Thyroid gland (tissue), 4 donors: ENCODE data around the gene MIS12. TPM values are rescaled to one million over a fixed set of nuclear protein-coding genes. Genes with fewer than 3 reads are reported as not detected.

Experiments used
- DNase-seq, 2 donors: peaks; one replicate each; pipeline ENCODE4 v3.0.0-alpha.2; 2019
- H3K27ac ChIP-seq, 3 donors: fragments of 200-600 bp; sonication (generic); 1 replicate in 2 of 3; 2 replicates in 1 of 3; pipeline ENCODE4 v1.5.1; 2016 to 2019; ENCODE audit warnings: mild to moderate bottlenecking in 1 of 3, moderate library complexity in 1 of 3
- H3K27me3 ChIP-seq: fragments of 200-600 bp; sonication (generic); one replicate; pipeline ENCODE4 v1.5.1; 2019
- H3K36me3 ChIP-seq, 2 donors: fragments of 200-600 bp; sonication (generic); one replicate each; pipeline ENCODE4 v1.5.1; 2016 to 2019
- H3K4me1 ChIP-seq, 2 donors: fragments of 200-600 bp; sonication (generic); one replicate each; pipeline ENCODE4 v1.5.1; 2017 to 2019
- H3K4me3 ChIP-seq, 3 donors: fragments of 200-600 bp; sonication (generic); replicated peaks in 1 of 3; 1 replicate in 2 of 3; 2 replicates in 1 of 3; pipeline ENCODE4 v1.5.1; 2016; ENCODE audit warnings: mild to moderate bottlenecking in 1 of 3
- H3K9me3 ChIP-seq: fragments of 200-600 bp; sonication (generic); one replicate; pipeline ENCODE4 v1.5.1; 2017
- POLR2A ChIP-seq, 2 donors: fragments of 450-650 bp; IDR thresholded peaks; one replicate each; pipeline ENCODE4 v1.6.1; 2017; ENCODE audit warnings: antibody characterized with exemption in 2 of 2, mild to moderate bottlenecking in 2 of 2, moderate library complexity in 1 of 2
- WGBS, 2 donors: methylation state at CpG; one replicate each; pipeline ENCODE4 v1.1.5; 2017; 5-methylcytosine and 5-hydroxymethylcytosine counted together
- intact Hi-C: fragments of 100-400 bp; cut with DNase I; formaldehyde crosslinking; loops from one replicate; pipeline ENCODE4 v1.15.1; 2023
- total RNA-seq, 4 donors: library from RNA; depleted of rRNA; stranded (reverse); fragments of >200 nt; gene quantifications; one replicate each; pipeline ENCODE4 v1.2.3, GENCODE V29; 2016
- TF ChIP-seq, protein P1 (sequence below), 6 experiments: fragments of 200-600 bp in 3 of 6; fragments of 450-650 bp in 3 of 6; sonication (generic) in 3 of 6; IDR thresholded peaks; one replicate each; pipeline ENCODE4 v1.5.1; 2016 to 2019; ENCODE audit warnings: antibody characterized with exemption in 6 of 6, mild to moderate bottlenecking in 2 of 6, inconsistent platforms in 1 of 6, moderate library complexity in 1 of 6

The MIS12 gene
- total RNA-seq, 4 donors from 2014 or later: 25.7 to 34.5 (median 29.2) TPM

DNA sequence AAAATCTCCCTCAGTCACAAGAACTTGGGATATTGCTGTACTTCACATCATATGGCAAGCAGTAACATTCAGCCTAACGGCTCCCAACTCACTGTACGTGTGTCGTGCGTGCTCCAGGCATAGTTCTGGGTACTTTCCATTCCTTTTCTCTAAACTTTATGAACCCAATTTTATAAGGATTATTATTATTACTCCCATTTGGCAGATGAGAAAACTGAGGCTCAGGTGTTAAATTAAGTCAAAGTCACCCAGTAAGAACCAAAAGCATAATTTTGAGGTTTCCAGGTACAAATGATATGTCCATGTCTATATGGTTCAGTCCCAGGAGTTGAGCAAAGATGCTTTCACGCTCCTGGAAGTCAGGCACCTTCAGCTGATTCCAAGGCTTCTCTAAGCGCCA lies 42.6 kb upstream of the MIS12 start:
- H3K36me3 ChIP-seq: peaks cover 0 to 31% of the 10 kb centered on the region in 2 donors
- H3K9me3 ChIP-seq: no peaks in the 10 kb centered on the region
- H3K27me3 ChIP-seq: no peaks in the 10 kb centered on the region
- DNase-seq: no peak
- intact Hi-C loops: no loop called here
- no peak overlapping the region for H3K4me3 ChIP-seq
- TF ChIP-seq, protein P1, sequence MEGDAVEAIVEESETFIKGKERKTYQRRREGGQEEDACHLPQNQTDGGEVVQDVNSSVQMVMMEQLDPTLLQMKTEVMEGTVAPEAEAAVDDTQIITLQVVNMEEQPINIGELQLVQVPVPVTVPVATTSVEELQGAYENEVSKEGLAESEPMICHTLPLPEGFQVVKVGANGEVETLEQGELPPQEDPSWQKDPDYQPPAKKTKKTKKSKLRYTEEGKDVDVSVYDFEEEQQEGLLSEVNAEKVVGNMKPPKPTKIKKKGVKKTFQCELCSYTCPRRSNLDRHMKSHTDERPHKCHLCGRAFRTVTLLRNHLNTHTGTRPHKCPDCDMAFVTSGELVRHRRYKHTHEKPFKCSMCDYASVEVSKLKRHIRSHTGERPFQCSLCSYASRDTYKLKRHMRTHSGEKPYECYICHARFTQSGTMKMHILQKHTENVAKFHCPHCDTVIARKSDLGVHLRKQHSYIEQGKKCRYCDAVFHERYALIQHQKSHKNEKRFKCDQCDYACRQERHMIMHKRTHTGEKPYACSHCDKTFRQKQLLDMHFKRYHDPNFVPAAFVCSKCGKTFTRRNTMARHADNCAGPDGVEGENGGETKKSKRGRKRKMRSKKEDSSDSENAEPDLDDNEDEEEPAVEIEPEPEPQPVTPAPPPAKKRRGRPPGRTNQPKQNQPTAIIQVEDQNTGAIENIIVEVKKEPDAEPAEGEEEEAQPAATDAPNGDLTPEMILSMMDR (IDR thresholded peaks at IDR 0.05): no peak
- no peak for TF ChIP-seq POLR2A (IDR thresholded peaks at IDR 0.05)
- 94 to 97% methylated on average over 6 of the region's 6 CpGs for WGBS, 2 donors
- H3K4me1 ChIP-seq: peaks cover 0 to 3% of the 10 kb centered on the region in 2 donors
- no peak overlapping the region for H3K27ac ChIP-seq

DNA sequence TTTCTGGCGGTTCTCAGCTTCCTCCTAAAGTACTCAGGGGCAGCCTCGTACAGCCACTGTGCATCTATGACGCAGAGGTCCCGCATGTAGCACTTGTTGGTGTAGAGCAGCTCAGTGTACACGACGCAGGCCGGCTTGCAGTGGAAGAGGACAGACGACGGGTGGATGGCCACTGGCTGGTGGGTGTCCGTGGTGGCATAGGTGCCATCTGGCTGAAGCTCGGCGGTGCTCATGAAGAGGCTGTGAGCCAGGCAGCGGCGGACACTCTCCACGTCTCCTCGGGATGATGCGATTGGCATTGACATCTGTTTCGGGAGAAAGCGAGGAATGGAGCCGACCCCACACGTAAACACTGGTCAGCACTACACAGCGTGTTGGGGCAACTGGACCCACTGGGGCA lies 42.2 kb upstream of the MIS12 start:
- H3K27me3 ChIP-seq: no peaks in the 10 kb centered on the region

DNA sequence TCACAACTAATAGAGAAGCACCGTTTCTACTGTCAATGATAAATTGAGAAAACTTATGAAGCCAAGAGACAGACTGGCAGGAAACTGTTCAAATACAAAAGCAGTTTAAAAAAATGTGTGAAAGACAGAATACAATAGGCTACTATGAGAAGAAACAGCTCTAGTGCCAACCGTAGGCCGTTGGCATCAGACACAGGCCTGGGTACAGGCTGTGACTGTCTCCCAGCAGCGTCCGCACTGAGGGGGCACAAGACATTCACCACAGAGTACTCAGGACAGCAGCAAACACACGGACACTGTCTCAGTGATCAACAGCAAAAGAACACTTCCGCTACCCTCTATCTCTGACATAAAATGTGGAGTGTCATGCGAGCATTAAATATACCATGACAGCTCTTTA lies 39.6 kb upstream of the MIS12 start:
- no peak overlapping the region for H3K4me3 ChIP-seq
- no peak for TF ChIP-seq POLR2A (IDR thresholded peaks at IDR 0.05)
- TF ChIP-seq, protein P1 (IDR thresholded peaks at IDR 0.05): no peak
- WGBS, 2 donors: 90 to 95% methylated on average over 8 of the region's 8 CpGs
- no peak for DNase-seq
- no peak overlapping the region for H3K27ac ChIP-seq
- H3K4me1 ChIP-seq: no peaks in the 10 kb centered on the region
- intact Hi-C loops: no loop called here
- peaks cover 6 to 43% of the 10 kb centered on the region in 2 donors for H3K36me3 ChIP-seq
- no peaks in the 10 kb centered on the region for H3K27me3 ChIP-seq
- no peaks in the 10 kb centered on the region for H3K9me3 ChIP-seq

More for the DNA sequence above, 42.2 kb upstream of the MIS12 start:
- 93 to 95% methylated on average over 22 of the region's 22 CpGs for WGBS, 2 donors
- Histone ChIP-seq H3K4me1 (peaks cover 0 to 3% of the 10 kb centered on the region in 2 donors), H3K27ac (no peak overlapping the region), H3K9me3 (no peaks in the 10 kb centered on the region), H3K36me3 (peaks cover 0 to 31% of the 10 kb centered on the region in 2 donors), H3K4me3 (no peak overlapping the region)
- DNase-seq: no peak
- intact Hi-C loops: no loop called here
- TF ChIP-seq, protein P1 (IDR thresholded peaks at IDR 0.05): no peak
- TF ChIP-seq POLR2A (IDR thresholded peaks at IDR 0.05): no peak

DNA sequence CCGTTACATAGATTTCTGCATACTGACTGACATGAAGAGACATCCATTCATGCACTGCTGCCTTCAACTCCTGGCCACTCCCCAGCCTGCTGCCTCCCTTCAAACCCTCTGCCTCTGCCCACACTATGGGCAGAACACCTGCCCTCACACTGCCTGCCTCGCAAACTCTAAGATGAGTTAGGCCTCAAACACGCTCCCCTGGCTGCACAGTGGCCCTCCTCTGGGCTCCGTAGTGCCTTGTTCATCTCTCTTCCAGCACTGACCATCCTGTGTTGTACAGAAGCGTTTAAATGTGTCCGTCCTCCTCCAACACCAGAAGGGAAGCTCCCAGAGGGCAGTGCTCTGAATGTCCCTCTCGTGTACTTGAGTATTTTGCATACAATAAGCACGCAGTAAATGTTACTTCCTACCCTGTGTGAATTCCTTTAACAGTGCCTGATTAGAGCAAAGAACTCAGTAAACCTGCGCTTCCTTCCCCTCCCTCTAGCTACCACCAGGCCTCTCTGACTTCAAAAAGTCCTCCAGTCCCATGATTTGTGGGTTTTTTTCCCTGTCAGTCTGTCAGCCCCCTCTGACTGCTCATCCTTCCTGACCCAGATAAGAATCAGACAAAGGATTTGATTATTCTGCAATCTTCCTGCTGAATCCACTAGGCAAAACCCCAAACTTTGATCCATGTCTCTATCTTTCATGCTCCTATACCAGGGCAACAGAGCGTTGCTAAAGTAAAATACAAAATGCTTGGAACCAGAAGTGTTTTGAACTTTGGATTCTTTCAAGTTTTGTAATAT lies 21.5 kb upstream of the MIS12 start:
- Histone ChIP-seq H3K27me3 (no peaks in the 10 kb centered on the region), H3K4me1 (peaks cover 12 to 21% of the 10 kb centered on the region in 2 donors), H3K36me3 (peaks cover 11 to 22% of the 10 kb centered on the region in 2 donors), H3K9me3 (no peaks in the 10 kb centered on the region), H3K4me3 (no peak overlapping the region), H3K27ac (no peak overlapping the region)
- no peak for TF ChIP-seq POLR2A (IDR thresholded peaks at IDR 0.05)
- TF ChIP-seq, protein P1 (IDR thresholded peaks at IDR 0.05): no peak
- intact Hi-C loops: no loop called here
- DNase-seq: no peak
- 89 to 90% methylated on average over 10 of the region's 10 CpGs for WGBS, 2 donors

DNA sequence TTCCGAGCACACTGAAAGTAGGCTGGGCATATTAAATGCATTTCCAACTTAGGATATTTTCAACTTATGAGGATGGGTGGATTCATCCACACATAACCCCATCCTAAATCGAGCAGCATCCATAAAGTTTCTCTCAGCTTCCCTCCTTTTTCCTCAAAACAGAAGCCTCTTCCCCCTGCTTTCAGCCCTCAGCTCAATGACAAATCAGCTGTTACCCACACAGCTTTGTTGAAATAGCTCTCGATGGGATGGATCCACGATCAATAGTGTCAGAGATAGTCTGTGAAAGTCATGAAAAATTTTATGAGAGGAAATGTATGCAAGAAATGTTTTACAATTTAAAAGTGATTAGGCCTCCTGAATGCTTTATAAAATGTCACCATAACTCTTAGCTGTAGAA lies 20.1 kb upstream of the MIS12 start:
- Histone ChIP-seq H3K27me3 (no peaks in the 10 kb centered on the region), H3K27ac (no peak overlapping the region), H3K9me3 (no peaks in the 10 kb centered on the region), H3K4me3 (no peak overlapping the region), H3K36me3 (peaks cover 0 to 8% of the 10 kb centered on the region in 2 donors), H3K4me1 (peaks cover 12 to 21% of the 10 kb centered on the region in 2 donors)
- no peak for DNase-seq
- TF ChIP-seq, protein P1 (IDR thresholded peaks at IDR 0.05): no peak
- no peak for TF ChIP-seq POLR2A (IDR thresholded peaks at IDR 0.05)
- intact Hi-C loops: no loop called here
- WGBS, 2 donors: 93 to 94% methylated on average over 4 of the region's 4 CpGs
